ENCODE data around the gene TRIO.

- TF ChIP-seq CTCF (optimal IDR thresholded peaks at IDR 0.05 in 1 of 3, IDR thresholded peaks at IDR 0.05 in 1 of 3, conservative IDR thresholded peaks at IDR 0.05 in 1 of 3; ENCODE audit: extremely low read depth in 1 of 3, insufficient read depth in 2 of 3, low read length in 3 of 3) (no peak), EZH2 (IDR thresholded peaks at IDR 0.05; ENCODE audit: low read length) (no peak)
Observed at GRCh38 chr5:14413331-14413750, 270.2 kb downstream of the TRIO start.

Data from keratinocyte (primary cell).